T-helper 2 cell treated with Interferon-gamma antibody and Interleukin-4, amounts not matched to agents 100 ng/mL and 5 ng/mL, for 36 hours (primary cell): ENCODE measurements around the gene PARD3. TPM values are rescaled to one million over a fixed set of nuclear protein-coding genes. Genes with fewer than 3 reads are reported as not detected.

ENCODE experiments used
- intact Hi-C: fragments of 100-400 bp; cut with micrococcal nuclease; formaldehyde crosslinking; loops from one replicate; pipeline ENCODE4 v1.15.1; 2023
- total RNA-seq: library from RNA; stranded (reverse); gene quantifications from 2 replicates; pipeline ENCODE4 v1.2.3, GENCODE V29; 2022

PARD3 gene
- total RNA-seq = 0.64 and 0.70 TPM in 2 replicates

- intact Hi-C loops = no loop called here
These were observed at the start of gene PARD3 for GRCh38 chr10:34815185-34816084. Gene PARD3, minus strand, starts transcription at chr10:34815296. Its CDS starts 301 bp downstream, at chr10:34814995.

- intact Hi-C loops = no loop called here
These were observed 49.3 kb upstream of the PARD3 start for GRCh38 chr10:34864149-34865067.

DNA sequence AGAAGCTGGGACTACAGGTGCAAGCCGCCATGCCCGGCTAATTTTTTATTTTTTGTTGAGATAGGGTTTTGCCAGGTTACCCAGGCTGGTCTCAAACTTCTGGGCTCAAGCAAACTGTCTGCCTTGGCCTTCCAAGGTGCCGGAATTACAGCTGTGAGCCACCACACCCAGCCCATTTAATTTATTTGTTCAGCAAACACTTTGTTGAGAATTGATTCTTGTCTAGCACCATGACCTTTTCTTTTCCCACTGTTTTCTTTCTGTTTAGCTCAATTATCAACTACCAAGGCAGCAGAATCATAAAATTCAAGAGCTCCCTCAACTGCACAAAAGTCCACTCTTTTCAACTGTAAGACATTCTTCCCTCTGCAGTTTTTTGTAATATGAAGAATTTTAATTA is 47.8 kb upstream of the PARD3 start:
- intact Hi-C loops = no loop called here

GRCh38 chr10:34861293-34862021 is 46.4 kb upstream of the PARD3 start:
- intact Hi-C loops = no loop called here

GRCh38 chr10:34859170-34859569 is 44.1 kb upstream of the PARD3 start:
- intact Hi-C loops = no loop called here

DNA sequence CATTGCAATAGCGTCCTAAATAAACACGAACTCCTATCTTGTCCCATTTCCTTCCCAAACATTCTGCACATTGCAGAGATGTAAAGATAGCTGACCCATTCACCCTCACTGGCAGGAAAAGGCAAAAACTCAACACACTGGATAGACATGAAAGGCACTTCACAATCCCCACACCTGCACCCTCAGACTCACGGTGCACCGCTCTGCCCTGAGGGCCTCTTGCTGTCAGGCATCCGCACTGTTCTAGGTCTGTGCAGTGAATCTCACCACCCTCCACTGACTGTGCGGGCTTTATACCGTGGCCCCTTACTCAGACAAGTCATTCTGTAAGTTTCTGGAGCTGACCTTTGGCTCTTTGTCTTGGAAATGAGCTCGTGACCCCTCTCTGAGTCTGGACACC is 42.9 kb upstream of the PARD3 start:
- intact Hi-C loops = no loop called here

DNA sequence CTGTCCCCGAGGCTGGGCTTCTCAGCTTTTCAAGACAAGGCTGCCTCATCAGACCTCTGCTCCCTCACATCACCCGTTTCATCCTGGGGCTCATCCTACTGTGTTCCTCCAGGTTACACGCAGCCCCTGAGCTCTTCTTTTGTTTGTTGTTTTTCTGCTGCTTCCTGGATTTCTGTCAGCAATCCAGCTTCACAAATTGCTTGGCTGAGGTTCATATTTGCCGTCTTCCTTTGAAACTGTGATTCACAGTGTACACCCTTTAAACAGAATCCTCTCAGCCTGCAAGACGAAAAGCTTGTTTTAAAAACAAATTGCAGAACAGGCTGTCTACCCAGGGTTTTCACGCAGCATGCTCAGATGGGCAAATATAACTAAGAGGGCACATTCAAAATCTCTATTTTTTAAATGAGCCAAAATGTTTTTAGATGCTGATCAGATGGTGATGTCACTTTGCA is 39.1 kb upstream of the PARD3 start:
- intact Hi-C loops = no loop called here

- intact Hi-C loops = no loop called here
These were observed 38.3 kb upstream of the PARD3 start for GRCh38 chr10:34853357-34853756.

GRCh38 chr10:34850558-34850957 is 35.5 kb upstream of the PARD3 start:
- intact Hi-C loops = no loop called here

DNA sequence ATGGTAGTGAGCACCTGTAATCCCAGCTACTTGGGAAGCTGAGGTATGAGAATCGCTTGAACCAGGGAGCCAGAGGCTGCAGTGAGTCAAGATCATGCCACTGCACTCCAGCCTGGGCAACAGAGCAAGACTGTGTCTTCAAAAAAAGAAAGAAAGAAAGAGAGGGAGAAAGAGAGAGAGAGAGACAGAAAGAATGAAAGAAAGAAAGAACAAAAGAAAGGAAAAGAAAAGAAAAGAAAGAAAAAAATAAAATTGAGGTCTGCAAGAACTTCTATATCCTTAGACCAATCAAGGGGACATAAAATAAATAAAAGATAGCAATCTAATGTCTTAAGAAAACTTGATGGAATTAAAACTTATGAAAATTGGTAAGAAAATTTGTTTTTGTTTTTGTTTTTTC is 34.9 kb upstream of the PARD3 start:
- intact Hi-C loops = no loop called here

DNA sequence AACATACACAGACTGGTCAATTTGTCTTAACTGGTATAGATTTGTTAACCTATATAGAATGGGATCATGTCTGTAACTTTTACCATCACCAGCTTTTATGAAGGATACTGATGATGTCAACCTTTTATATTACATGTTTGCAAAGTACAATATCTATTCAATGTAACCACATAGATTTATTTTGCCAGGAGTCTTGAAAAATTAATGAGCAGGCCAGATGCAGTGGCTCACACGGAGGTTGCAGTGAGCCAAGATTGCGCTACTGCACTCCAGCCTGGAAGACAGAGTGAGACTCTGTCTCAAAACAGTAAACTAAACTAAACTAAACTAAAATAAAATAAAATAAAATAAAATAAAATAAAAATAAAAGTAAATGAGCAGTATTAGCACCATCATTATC is 30.0 kb upstream of the PARD3 start:
- intact Hi-C loops = no loop called here

DNA sequence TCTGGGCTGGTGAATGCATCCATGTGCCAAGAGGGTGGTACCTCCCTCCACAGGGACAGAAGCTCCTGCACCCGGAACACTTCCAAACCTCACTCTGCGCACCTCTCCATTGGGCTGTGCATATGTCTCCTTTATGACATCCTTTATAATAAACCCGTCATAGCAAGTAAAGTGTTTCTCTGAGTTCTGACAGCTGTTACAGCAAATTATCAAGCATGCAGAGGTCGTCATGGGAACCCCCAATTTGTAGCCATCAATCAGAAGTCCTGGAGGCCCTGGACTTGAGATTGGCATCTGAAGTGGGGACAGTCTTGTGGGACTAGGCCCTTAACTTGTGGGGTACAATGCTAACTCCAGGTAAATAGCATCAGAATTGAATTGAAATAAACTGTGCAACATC is 29.4 kb upstream of the PARD3 start:
- intact Hi-C loops = no loop called here

DNA sequence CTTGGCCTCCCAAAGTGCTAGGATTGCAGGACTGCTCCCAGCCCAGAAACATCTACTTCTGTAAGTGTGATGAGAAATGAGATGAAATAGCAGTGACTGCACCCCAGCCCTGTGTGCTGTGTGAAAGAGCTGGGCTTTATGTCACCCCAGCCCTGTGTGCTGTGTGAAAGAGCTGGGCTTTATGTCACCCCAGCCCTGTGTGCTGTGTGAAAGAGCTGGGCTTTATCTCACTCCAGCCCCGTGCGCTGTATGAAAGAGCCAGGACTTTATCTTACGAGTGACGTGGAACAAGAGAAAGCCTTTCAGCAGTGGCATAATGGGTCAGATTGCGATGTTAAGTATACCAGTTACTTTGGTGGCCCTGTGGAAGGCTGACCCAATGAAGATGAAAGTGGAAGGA is 28.4 kb upstream of the PARD3 start:
- intact Hi-C loops = loop anchor here (2.0 kb wide), 1 partner anchor 45 kb away; no protein-coding TSS in a partner anchor

DNA sequence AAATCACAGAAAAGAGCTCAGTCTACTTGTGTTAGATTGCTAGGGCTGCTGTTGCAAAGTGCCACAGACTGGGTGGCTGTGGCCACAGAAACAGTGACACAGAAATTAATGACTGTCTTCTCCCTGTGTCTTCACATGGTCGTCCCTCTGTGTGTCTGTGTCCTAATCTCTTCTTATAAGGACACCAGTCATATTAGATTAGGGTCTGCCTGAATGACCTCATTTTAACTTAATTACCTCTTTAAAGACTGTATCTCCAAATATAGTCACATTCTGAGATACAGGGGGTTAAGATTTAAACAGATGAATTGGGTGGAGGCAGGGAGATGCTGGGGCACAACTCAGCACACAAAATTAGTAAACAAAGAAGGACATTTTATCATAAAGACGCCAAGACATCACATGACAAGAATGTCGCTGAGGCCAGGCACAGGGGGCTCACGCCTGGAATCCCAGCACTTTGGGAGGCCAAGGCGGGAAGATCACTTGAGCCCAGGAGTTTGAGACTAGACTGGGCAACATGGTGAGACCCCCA is 23.3 kb upstream of the PARD3 start:
- intact Hi-C loops = no loop called here

GRCh38 chr10:34835908-34836508 is 20.9 kb upstream of the PARD3 start:
- intact Hi-C loops = no loop called here

DNA sequence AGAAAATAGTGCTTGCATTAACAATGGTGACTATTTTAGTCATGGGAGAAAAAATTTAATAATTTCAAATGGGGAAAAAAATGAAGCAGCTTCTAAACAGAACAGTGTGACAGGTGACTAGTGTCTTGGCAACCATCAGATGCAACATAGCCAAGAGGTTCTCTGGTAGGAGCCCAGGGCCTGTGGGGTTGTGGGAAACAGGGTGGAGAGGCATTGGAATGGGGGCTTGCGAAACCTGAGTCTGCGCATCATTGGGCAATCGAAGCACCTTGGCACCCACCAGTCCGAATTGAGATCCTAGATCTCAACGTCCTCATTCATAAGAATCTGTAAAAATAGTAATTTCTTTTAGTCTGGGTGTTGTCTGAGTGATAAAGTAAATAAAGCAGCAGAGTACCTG is 19.2 kb upstream of the PARD3 start:
- intact Hi-C loops = no loop called here

- intact Hi-C loops = no loop called here
These were observed 15.2 kb upstream of the PARD3 start for GRCh38 chr10:34830217-34830822.

- intact Hi-C loops = no loop called here
These were observed 12.0 kb upstream of the PARD3 start for GRCh38 chr10:34826857-34827766.

DNA sequence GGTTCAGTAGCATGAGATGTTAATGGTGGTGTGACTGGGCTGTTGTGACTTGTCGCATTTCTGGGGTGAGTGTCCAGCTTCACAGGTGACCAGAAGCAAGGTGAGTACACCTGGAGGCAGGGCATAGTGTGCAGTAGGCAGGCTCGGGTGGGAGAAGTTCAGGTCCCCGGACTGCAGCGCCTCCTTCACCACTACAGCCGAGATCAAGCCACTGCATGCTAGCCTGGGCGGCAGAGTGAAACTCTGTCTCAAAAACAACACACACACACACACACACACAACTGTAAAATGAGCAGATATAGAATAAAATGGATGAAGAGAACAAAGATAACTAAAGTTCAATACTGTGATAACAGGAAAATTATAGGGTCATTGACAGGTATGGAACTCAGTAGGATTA is 11.1 kb upstream of the PARD3 start:
- intact Hi-C loops = no loop called here
